IPS DF 4.7 (cell line): ENCODE results near the gene CHRM5.
"Not testable (repeated sequence)": the region's sequence is repeated elsewhere in the genome, so short reads cannot be mapped to it uniquely, and the experiment has no call there.

Experiments used
- DNase-seq: peaks from one replicate; pipeline ENCODE4 v3.0.0-alpha.2; 2013; ENCODE audit warnings: low spot score; ENCODE audit errors: extremely low read depth

Gene CHRM5

DNA sequence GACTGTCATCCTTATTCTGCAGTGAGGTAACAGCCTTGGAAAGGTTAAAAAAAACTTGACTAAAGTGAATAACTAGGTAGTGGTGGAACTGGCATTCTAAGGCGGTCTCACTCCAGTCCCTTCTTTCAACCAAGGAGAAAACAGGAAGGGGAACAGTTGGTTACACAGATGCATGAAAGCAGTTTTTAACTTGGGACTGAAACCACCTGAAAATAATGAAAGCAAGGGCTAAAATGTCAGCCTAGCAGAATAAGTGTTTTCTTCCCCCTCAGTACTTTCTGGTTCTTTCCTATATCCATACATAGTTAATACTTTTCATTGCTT lies 71.5 kb downstream of the CHRM5 start:
- DNase-seq, result no peak

DNA sequence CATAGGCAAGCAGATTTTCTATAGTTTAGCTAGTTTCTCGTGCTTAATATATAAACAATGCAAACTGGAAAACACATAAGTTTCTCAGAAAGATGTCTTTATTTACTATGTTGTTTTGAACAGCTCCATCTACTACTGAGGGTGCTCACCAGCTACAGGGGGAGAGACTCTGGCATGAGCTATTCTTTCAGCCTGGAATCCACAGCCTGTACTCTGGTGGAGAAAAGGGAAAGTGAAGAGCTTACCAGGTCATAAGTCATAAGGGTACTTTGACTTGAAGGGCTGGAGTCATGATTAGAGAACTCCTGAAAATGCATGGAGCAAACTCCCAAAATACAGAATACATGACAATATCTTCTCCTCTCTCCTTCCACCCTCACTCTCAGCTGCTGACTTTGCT lies 75.1 kb downstream of the CHRM5 start:
- no peak for DNase-seq

DNA sequence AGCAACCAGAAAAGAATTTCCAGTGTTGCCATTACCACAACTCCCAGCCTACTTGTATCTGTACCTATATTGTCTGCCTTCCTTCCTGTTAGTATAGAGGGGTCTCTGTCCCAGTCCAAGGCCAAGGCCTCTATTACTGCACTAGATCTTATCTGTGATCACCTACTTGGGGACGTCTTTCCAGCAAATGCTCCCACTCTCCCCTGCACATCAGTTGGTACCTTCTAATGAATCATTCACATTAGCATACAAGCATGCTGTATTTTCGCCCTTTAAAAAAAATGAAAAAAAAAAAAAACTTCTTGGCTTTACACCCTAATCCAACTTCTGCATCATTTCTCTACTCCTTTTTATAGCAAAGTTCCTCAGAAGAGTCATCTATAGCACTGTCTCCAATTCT lies 75.5 kb downstream of the CHRM5 start:
- no peak for DNase-seq

DNA sequence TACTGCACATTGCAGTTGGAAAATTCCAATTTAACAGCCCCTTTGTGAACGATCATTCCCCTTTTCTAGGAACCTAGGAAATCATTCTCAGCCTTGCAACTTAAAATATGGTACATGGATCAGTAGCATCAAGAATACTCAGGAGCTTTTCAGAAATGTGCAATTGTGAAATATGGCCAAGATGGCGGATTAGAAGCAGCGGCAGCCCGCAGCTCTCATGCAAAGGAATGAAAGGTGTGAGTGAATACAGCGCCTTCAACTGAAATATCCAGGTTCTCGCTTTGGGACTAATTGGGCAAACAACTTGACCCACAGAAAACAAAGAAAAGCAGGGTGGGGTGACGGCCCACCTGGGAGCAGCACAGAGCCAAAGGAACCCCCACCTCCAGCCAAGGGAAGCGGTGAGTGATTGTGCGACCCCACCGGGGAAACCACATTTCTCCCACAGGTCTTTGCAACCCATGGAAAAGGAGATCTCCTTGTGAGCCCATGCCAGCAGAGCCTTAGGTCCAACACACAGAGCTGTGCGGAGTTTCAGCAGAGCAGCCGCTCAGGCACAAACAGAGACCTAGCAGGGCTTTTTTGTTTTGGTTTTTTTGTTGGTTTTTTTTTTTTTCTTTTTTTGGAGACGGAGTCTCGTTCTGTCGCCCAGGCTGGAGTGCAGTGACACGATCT lies 78.3 kb downstream of the CHRM5 start:
- DNase-seq, result no peak

GRCh38 chr15:34047893-34048775 lies 79.8 kb downstream of the CHRM5 start:
- DNase-seq, result no peak

- DNase-seq, result no peak
These were observed 80.8 kb downstream of the CHRM5 start for GRCh38 chr15:34049112-34049511.

- DNase-seq, result not testable (repeated sequence)
These were observed 82.1 kb downstream of the CHRM5 start for GRCh38 chr15:34050385-34050784.

GRCh38 chr15:34054081-34054707 lies 85.9 kb downstream of the CHRM5 start:
- DNase-seq, result no peak

DNA sequence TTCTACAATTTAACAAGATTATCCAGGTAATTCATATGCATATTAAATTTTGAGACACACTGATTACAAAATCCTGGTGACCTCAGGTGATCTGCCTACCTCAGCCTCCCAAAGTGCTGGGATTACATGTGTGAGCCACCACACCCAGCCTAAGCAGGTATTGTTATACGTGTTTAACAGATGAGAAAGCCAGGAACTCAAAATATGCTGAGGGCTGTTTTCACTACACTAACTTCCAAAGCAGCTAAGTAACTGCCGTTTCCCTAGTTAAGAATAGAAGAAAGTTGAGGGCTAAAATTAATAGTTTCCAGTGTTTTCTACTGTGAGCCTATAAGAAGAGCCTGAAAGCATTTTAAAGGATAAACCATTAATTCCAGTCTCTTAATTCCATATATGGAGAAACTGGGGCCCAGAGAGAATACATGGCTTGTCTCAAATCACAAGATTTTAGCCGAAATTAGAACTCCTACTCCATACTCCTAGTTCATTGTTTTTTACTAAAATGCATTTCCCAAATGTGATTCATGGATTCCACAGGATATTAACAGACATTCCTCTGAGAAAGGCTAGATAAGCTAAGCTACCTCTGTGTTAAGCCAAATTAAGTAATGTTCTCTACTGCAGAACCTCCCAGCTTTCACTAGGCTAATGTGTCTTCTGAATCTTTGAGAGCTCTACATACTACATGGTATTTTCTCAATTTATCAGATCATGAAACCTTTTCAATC lies 87.7 kb downstream of the CHRM5 start:
- DNase-seq, result no peak

DNA sequence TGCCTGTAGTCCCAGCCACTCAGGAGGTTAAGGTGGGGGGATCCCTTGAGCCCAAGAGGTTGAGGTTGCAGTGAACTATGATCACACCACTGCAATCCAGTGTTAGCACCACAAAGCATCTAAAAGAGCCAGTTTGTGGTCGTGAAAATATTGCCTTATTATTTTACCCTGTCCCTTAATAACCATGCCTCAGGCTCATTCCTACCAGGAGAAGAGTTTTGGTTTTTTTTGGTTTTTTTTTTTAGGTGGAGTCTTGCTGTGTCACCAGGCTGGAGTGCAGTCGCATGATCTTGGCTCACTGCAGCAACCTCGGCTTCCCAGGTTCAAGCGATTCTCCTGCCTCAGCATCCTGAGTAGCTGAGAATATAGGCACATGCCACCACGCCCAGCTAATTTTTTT lies 88.6 kb downstream of the CHRM5 start:
- DNase-seq, result no peak

DNA sequence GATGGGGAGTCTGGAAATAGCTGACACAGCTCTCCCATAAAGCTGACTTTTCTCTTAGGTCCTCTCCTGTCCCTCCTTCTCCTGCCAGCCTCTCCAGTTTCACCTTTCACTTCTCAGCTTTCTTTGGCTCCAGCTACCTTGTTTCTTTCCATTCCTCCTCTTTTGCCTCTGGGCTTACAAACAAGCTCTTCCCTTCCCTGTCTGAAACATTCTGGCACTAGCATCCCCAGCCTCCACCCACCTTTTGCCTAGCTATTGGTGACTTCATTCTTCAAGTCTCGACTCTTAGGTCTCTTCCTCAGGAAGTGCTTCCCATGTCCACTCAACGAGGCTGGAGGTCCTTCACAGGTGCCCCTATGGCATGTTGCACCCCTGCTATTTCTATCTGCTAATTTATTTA lies 91.2 kb downstream of the CHRM5 start:
- no peak for DNase-seq

- DNase-seq, result no peak
These were observed 91.6 kb downstream of the CHRM5 start for GRCh38 chr15:34059946-34060345.

DNA sequence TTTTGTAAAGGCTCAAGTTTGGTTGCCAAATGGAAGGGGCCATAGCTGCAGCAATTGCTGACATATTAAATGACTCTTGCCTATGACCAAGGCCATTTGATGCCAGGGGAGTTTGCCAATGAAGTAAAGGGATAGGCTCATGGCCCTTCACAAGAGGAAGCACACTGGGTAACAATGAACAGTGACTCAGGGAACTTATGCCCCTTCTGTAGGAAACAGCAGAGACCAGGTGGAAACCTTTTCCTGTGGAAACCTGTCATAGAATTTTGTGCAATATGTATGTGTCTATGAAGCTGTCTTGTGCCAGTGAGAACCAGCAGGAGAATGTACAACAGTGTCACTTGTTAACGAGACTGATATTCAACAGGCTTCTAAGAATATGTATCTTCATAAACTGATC lies 96.1 kb downstream of the CHRM5 start:
- no peak for DNase-seq

DNA sequence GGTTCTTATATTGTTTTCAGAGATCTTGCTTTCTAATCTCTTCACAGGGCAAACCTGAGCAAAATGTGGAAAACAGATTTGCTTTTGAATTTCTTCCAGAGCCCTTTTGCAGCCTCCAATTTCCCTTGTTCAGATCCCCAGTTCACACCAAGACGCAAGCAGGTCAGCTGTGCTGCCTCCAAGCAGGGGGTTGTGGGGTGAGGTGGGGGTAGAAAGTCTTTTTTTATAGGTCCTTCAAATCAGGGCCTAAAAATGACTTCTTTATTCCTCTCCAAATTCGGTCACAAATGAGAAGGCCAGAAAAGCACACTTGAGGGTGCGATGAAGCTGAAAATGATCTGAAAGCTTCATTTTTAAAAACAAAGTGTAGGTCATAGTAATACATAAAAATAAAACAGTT lies 97.0 kb downstream of the CHRM5 start:
- no peak for DNase-seq

GRCh38 chr15:34065941-34066340 lies 97.6 kb downstream of the CHRM5 start:
- DNase-seq, result no peak

- no peak for DNase-seq
These were observed 101.7 kb downstream of the CHRM5 start for GRCh38 chr15:34070003-34070402.

DNA sequence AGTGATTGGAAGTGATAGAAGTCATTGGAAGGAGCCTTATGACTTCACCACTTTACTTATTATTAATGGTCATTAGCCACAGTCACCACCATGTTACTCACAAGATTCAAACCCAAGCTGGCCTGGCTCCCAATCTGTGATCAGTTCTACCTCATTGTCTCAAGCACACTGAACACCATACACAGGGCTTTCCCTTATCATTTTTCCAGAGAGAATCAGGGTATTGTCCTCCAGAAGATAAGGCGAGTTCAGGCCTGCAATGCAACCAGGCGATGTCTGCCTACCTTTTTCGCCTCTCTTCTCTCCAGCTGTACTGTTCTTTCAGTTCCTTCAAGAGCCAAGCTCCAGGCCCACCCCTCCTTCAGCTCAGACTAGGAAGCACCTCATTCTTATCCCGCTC lies 108.5 kb downstream of the CHRM5 start:
- no peak for DNase-seq

DNA sequence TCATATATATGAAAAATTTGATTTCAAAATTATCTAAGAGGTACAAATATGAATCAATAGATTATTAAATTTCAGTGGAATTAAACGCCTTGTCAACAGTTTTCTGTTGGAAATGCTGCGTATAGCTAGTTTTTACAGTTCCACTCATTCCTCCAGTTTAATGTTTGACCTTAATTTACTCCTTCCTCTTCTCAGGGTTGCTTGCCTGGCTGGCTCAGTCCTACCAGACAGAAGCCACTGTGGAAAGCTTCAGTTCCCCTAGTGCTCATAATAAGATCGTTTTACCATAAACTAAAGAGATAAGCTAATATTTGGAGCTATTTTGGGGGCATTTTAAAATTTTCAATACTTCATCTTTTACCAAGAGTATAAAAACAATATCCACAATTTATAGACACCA lies 110.6 kb downstream of the CHRM5 start:
- DNase-seq, result no peak

DNA sequence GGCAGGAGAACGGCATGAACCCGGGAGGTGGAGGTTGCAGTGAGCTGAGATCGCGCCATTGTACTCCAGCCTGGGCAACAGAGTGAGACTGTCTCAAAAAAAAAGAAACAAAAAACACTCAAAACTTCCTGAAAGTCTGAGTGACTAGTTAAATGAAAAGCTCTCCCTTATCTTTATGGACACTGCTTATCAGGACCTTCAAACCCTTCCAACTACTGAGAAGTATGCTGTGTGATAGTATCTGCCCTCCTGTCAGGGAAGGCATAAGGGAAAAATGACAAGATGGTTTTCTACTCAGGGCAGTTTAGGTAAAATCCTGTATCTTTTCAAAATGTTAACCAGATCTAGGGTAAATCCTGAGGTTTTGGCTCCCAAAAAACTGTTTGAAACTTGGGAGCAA lies 111.6 kb downstream of the CHRM5 start:
- DNase-seq, result no peak

GRCh38 chr15:34084086-34084485 lies 115.8 kb downstream of the CHRM5 start:
- no peak for DNase-seq

DNA sequence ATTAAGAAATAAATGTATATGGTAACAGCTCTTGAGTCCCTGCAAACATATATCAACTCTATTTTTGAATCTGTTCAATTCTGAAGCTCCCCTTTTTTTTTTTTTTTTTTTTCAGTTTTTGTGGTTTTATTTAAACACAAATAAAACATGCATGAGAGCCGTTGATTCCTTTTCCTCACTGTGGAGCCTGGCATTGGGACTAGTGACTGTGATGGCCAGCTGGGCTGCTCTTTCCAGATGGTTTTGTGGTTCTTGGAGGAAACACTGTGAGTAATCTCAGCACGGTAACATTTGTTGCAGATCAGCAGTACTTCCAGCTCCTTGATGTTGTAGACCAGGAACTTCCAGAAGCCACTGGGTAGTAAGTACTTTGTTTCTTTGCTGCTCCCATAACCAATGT lies 117.4 kb downstream of the CHRM5 start:
- DNase-seq, result no peak

DNA sequence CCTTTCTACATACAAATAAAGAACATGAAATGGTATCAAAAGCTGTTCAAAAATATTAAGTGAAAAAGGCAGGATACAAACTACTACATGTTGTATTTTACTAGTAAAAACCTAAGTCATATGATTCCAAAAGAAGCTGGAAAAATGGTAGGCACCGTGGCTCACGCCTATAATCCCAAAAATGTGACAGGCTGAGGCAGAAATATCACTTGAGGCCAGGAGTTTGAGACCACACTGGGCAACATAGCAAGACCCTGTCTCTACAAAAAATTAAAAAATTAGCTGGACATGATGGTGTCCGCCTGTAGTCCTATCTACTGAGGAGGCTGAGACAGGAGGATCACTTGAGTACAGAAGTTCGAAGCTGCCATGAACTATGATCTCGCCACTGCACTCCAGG lies 131.6 kb downstream of the CHRM5 start:
- DNase-seq, result no peak
